GM19324 (cell line): ENCODE measurements around the gene TCF7L1.

Source experiments
- ATAC-seq: cut with Tn5 transposase; IDR thresholded peaks from one replicate; pipeline ENCODE4 v1.9.1; 2021; ENCODE audit warnings: mild to moderate bottlenecking, moderate library complexity; ENCODE audit not compliant: unreplicated experiment, low FRiP score

TCF7L1 gene

GRCh38 chr2:85269959-85270358 lies 136.8 kb downstream of the TCF7L1 start:
- ATAC-seq, result no peak

DNA sequence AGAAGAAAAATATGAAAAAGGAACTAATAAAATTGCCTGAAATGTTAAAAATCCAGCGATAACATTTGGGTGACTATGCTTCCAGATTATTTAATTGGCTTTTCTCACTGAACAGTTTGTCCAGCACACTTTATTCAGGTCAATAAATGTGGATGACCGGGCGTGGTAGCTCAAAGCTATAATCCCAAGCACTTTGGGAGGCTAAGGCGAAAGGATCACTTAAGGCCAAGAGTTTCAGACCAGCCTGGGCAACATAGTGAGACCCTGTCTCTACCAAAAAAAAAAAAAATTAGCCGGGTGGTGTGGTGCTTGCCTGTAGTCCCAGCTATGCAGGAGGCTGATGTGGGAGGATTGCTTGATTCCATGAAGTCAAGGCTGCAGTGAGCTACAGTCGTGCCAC lies 139.2 kb downstream of the TCF7L1 start:
- no peak for ATAC-seq

- no peak for ATAC-seq
Measured at GRCh38 chr2:85273738-85274731, 140.8 kb downstream of the TCF7L1 start.

- ATAC-seq, result no peak
Measured at GRCh38 chr2:85275984-85276540, 142.9 kb downstream of the TCF7L1 start.

GRCh38 chr2:85276571-85277118 lies 143.5 kb downstream of the TCF7L1 start:
- no peak for ATAC-seq

DNA sequence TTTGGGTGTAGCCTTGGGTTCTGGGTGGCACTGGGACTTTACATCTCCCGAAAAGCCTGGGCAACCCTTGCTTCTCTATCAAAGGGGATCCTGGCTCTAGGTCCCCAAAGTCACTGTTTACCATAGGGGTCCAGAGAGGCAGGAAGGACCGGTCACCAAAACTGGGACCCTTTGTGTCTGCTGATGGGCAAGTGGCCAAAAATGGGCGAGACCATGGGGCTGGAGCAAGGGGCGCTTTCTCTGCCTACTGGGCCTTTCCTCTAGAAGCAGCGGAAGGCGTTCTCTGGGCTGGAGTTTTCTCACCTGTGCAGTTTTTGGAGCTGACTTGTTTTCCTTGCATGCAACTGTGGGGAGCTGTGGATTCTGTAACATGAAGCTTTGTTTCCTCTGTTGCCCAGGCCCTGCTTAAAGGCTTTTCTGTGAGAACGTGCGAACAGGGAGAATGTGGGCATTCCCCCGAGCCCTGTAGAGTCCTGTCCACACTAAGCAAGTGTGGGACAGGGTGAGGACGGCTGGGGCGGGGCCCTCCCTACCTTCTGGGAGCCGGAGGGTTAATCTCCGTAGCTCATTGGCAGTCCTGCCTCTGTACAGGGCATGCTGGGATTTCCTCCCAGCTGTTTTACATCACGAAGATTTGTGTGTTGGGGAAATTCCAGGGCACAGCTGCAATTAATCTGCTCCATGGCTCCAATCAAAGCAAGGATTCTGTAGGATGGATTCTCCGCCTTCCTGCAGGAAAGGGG lies 144.4 kb downstream of the TCF7L1 start:
- ATAC-seq, result no peak

DNA sequence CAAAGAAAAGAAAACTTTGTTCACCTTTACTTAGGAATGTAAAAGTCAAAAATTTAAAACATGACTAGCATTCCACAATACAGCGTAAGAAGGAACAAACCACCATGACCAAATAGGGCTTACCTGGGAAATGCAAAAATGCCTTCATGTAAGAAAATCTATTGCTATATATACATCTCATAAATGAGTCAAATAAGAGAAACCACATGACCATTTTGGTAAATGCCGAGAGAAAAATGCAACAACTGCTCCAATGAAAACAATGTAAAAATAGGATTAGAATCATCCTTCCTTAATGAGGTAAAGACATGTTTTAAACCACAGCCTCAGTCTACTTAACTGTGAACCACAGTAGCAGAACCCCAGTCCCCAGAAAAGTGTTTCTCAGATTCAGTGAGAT lies 145.2 kb downstream of the TCF7L1 start:
- ATAC-seq, result no peak

GRCh38 chr2:85281553-85281952 lies 148.4 kb downstream of the TCF7L1 start:
- ATAC-seq, result no peak

DNA sequence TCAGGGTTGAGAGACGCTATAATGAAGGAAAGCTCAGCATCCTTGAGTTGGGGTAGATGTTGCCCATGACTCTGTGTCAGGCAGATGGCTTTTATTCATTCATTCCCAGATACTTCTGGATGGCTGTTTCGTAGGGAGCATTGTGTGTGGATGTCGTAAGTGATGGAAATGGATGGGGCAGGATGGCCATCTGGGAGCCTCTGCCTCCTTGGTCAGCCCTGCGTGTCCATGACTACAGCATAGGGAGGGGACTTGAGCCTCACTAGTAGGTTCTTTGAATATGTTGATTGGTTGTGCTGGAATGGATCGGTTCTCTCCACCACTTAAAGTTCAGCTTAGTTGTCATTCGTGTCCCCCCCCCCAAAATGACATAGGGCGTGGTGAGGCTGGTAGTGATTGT lies 149.7 kb downstream of the TCF7L1 start:
- no peak for ATAC-seq

DNA sequence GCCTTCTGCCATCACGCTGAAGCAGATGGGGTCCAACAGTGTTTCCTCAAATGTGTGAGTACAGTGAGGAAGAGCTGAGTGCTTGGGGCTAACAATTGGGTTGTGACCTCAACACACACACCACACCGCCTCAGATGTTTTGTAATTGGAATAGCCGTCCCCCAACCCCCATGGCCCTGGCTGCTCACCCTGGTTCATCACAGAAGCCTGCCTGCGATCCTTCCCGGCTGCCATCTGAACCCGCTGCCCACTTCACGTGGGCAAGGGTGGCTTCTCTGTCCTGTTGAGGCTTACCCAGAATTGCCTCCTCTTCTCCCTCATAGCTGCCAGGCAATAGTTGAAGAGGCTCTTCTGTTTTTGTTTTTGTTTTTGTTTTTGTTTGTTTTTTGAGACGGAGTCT lies 150.4 kb downstream of the TCF7L1 start:
- ATAC-seq, result no peak

GRCh38 chr2:85286918-85287317 lies 153.7 kb downstream of the TCF7L1 start:
- no peak for ATAC-seq

GRCh38 chr2:85287721-85288120 lies 154.5 kb downstream of the TCF7L1 start:
- no peak for ATAC-seq

GRCh38 chr2:85288244-85288725 lies 155.1 kb downstream of the TCF7L1 start:
- no peak for ATAC-seq

GRCh38 chr2:85291425-85292023 lies 158.3 kb downstream of the TCF7L1 start:
- ATAC-seq, result no peak

GRCh38 chr2:85302121-85302520 lies 168.9 kb downstream of the TCF7L1 start:
- ATAC-seq, result no peak

- ATAC-seq, result no peak
Measured at GRCh38 chr2:85303780-85304531, 170.8 kb downstream of the TCF7L1 start.

GRCh38 chr2:85307527-85307897 lies 174.3 kb downstream of the TCF7L1 start:
- no peak for ATAC-seq

DNA sequence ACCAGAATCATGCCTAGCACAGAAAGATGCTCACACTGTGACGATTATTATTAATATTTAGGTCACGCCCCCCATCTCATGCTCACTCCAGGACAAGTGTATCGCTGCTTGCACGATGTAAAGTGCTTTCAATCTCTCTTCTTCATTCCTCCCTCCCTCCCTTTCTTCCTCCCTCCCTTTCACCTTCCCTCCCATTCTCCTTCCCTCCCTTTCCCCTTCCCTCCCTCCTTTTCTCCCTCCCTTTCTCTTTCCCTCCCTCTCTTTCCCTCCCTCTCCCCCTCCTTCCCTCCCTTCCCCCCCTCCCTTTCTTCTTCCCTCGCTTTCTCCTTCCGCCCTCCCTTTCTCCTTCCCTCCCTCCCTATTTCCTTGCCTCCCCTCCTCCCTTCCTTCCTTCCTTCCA lies 175.0 kb downstream of the TCF7L1 start:
- ATAC-seq, result no peak

DNA sequence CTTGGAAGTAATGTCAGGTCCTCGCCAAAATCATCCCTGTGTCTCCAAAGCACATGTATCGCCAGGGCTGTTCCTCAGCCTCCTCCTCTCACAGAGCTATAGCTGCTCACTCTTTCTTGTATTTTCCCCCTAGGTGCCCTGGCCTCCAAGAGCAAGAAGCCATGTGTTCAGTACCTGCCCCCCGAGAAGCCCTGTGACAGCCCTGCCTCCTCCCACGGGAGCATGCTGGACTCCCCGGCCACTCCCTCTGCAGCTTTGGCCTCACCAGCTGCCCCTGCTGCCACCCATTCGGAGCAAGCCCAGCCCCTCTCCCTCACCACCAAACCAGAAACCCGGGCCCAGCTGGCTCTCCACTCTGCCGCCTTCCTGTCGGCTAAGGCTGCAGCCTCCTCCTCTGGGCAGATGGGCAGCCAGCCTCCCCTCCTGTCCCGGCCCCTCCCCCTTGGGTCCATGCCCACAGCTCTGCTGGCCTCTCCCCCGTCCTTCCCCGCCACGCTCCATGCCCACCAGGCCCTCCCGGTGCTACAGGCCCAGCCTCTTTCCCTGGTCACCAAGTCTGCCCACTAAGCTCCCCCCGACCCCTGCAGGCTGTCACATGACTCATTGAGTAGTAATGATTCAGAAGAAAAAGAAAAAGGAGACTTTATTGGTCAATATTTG lies 175.8 kb downstream of the TCF7L1 start:
- peak; percentile 39 for ATAC-seq
